Stimulated activated CD8-positive, alpha-beta memory T cell treated with anti-CD3 and anti-CD28 coated beads, Interleukin-15, amount 100 ng/mL, for 4 hours (primary cell): ENCODE data around the gene XYLB.

Experiments
- DNase-seq, 2 donors: peaks; one replicate each; pipeline ENCODE4 v3.0.0-alpha.2; 2020; ENCODE audit warnings: low read depth in 2 of 2

The XYLB gene

GRCh38 chr3:38323060-38323459, 23.5 kb upstream of the XYLB start:
- DNase-seq: no peak

DNA sequence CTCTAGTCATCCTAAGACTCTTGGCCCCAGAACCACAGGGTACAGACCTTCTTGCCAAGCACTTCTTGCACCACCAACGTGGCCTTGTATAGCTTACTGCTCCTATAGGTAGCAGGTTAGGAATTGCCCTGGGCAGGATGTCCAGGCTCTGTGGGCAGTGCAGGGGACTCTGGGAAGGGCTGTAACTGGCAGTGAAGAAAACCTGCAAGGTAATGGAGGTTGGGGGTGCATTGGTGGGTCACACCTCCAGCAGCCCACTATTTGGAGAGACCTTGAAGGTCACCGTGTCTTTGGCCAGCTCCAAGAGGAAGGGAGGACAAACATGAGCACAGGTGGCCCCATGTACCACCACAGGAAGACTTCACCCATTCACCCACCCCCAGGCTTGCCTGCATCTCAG, 21.3 kb upstream of the XYLB start:
- no peak for DNase-seq

GRCh38 chr3:38327335-38328009, 19.1 kb upstream of the XYLB start:
- DNase-seq: no peak

DNA sequence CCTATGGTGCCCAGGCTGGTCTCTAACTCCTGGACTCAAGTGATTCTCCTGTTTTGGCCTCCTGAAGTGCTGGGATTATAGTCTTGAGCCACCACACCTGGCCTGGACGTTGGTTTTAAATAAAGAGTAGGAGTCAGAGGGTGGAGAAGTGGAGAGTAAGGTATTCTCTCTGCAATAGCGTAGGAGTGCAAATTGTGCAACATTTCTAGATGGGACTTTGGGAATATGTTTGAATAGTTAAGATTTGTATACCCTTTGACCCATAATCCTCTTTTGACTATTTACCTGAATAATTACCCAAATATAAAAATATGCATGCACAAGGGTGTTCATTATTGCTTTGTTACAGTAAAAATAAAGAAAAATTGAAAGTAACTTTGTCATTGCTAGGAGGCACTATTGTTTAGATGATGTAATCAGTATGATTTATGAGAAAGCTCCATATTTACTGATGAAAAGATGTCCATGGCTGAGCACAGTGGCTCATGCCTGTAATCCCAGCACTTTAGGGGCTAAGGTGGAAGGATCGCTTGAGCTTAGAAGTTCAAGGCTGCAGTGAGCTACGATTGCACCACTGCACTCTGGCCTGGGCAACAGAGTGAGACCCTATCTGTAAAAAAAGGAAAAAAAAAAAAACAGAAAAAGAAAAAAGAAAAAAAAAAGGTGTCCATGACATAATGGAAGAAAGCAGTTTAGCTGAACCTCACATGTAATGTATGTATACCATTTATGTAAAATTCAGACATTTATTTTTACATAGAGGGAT, 15.1 kb upstream of the XYLB start:
- no peak for DNase-seq

GRCh38 chr3:38332201-38332600, 14.4 kb upstream of the XYLB start:
- DNase-seq: no peak

- no peak for DNase-seq
Observed at GRCh38 chr3:38334142-38335055, 12.2 kb upstream of the XYLB start.

DNA sequence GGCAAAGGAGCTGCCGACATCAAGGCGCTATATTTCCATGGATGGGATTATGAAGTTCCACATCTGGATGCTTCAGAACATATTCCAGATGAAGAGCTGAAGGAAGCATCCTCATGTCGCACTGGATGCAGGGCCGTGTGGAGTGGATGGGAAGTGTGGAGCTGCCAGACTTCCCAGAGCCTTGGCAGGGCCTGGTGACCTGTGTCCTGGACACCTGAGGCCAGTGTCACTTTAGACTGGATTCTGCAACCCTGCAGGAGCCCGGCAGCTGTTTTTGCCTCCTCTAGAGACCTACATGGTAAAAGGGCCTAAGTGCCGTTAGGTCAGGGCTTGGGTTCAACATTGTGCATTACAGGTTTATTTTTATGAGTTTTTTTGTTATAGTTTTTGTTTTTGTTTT, 11.3 kb upstream of the XYLB start:
- DNase-seq: no peak

- DNase-seq: no peak
Observed at GRCh38 chr3:38337703-38338102, 8.9 kb upstream of the XYLB start.

DNA sequence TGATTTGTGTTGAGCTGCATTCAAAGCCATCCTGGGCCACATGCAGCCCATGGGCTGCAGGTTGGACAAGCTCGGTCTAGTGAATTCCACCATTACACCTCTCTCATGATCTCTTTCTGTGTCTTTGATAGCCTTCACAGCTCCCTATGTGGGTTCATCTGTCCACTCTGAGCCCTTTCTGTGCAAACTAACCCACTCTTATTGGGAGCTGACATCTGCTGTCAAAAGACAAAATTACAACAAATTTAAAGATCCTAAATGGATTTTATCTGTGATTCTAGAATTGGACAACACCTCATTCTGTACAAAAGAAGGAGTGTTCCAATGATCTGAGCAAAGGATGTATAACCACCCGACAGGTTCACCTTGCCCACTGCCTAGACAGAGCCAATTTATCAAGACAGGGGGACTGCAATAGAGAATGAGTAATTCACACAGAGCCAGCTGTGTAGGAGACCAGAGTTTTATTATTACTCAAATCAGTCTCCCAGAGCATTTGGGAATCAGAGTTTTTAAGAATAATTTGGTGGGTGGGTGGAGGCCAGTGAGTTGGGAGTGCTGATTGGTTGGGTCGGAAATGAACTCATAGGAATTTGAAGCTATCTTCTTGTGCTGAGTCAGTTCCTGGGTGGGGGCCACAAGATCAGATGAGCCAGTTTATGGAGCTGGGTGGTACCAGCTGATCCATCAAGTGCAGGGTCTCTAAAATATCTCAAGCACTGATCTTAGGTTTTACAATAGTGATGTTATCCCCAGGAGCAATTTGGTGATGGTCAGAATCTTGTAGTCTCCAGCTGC, 2.6 kb upstream of the XYLB start:
- DNase-seq: no peak

DNA sequence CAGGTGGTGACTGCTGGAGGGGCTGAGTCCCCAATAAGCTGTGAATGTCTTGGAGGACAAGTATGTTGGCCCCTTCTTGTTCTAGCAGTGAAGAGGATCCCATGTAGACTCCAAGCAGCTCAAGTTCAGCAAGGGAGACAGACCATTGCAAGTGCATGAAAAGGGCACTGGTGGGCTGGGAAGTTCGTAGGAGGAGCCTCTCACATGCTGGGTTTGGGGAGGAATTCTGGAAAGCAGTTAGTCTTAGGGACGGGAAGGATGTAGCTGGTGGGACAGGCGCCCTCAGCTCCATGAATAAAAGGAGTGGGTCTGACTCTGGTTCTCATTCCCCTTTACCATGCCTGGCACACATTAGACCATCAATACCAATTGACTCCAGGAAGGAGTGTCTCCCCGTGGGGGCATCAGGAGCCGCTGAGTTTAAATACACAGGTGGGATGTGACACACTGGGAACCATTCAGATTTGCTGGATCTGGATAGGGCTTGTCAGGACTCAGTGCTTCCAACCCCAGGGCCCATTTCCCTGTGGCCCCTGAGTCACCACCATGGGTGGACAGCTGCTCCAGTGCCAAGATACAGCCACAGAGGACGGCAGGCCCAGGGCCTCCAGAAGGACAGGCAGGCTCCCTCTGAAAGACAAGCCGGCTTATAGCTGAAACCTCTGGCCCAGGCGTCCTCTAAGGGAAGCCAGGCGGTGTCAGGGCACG, 552 bp upstream of the XYLB start:
- DNase-seq: no peak

- no peak for DNase-seq
Observed at GRCh38 chr3:38347421-38348200, 1.0 kb downstream of the XYLB start.

DNA sequence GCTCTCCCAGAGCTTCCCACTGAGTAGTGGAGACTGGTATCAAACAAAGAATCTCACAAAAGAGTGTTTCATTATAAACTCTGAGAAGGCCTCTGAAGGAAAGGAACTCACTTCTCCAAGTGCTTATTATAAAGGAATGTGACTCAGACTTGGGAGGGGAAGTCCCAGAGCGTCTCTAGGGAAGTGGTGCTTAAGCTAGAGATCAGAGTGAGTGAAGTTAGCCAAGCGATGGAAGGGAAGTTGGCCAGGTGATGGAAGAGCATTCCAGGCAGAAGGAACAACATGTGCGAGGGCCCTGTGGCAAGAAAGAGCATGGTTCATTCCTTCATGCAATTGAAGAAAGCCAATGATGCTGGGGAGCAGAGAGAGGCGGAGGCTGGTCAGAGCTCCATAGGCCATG, 2.3 kb downstream of the XYLB start:
- DNase-seq: no peak

DNA sequence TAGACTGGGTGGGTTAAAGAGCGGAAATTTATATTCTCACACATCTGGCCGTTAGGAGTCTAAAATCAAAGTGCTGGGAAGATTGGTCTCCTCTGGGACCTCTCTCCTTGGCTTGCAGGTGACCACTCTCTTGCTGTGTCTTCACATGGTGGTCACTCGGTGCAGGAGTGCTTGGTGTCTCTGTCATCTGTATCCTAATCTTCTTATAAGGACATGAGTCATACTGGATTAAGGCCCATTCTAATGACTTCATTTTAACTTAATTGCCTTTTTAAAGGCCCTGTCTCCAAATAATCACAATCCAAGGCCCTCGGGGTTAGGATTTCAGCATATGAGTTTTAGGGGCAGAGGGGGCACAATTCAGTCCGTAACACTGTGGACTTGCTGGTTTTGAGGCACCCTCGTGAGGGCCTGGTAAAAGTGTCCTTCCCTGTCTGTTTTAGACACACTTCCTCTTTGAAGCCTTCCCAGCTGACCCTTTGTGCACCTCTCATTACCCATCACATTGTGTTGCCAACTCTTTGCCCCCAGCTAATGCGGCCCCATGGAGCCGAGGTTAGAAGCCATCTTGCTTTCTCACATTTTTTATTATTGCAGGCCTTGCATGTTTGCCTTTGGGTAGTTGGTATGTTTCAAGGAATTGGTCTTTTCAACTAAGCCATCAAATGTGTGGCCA, 3.2 kb downstream of the XYLB start:
- no peak for DNase-seq

DNA sequence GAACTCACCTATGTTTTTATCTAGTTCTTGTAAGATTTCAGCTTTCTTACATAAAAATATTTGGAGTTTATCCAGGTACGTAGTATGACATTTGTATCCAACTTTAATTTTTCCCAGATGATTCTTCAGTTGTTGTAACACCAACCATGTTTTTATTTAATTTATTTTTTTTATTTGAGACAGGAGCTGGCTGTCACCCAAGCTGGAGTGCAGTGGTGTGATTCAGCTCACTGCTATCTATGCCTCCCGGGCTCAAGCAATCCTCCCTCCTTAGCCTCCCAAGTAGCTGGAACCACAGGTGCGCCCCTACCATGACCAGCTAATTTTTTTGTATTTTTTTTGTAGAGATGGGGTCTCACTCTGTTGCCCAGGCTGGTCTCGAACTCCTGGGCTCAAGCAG, 6.6 kb downstream of the XYLB start:
- DNase-seq: no peak

DNA sequence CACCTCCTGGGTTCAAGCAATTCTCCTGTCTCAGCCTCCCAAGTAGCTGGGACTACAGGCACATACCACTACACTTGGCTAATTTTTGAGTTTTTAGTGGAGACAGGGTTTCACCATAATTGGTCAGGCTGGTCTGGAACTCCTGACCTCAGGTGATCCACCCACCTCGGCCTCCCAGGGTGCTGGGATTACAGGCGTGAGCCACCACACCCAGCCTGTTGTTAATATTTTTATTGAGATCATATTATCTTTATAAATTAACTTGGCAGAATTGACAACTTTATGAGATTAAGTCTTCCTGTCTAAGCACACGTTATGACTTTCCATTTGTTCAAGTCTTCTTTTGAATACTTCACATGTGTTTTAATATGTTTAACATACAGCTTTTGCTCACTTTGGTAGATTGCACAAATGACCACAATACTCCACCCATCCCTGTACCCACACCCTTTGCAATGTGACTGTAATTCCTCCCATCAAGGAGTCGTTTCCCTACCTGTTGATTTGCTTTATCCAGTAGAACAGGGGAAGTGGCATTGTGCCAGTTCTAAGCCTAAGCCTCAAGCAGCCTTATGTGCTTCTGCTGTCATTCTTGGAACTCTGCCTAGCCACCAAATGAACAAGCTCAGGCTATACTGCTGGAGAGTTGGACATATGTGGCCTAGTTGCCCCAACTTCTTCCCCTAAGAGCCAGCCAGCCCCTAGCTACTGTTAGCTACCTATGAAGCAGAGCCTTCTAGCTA, 8.2 kb downstream of the XYLB start:
- no peak for DNase-seq

DNA sequence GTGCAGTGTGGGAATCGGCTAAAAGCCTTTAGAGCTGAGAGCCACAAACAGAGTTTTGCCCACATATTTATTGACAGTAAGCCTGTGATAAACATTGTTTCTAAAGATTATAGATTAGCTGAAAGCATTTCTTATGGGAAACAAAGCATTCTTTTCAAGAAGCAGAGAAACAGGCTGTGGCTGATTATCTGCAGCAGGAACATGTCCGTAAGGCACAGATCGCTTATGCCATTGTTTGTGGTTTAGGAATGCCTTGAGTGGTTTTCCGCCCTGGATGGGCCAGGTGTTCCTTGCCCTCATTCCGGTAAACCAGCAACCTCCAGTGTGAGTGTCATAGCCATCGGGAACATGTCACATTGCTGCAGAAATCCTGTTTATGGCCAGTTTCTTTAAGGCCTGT, 12.5 kb downstream of the XYLB start:
- DNase-seq: no peak

DNA sequence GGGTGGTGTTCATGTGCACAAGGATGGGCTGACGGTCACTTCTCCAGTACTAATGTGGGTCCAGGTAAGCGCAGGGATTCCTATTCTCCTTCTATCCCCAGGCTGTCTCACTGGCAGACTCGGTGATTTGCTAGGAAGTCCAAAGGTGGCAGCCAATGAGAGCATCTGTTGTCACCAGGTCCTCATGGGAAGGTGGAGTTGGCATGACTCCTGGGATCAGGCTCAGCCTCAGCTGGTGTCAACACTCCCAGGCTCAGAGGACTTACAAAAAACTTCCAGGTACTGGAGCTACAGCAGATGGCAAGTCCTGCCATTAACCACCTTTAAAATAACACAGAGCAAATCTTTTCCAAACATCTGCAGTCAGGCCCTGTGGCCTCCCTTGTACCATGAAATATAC, 13.8 kb downstream of the XYLB start:
- no peak for DNase-seq

GRCh38 chr3:38361496-38361895, 14.9 kb downstream of the XYLB start:
- no peak for DNase-seq

DNA sequence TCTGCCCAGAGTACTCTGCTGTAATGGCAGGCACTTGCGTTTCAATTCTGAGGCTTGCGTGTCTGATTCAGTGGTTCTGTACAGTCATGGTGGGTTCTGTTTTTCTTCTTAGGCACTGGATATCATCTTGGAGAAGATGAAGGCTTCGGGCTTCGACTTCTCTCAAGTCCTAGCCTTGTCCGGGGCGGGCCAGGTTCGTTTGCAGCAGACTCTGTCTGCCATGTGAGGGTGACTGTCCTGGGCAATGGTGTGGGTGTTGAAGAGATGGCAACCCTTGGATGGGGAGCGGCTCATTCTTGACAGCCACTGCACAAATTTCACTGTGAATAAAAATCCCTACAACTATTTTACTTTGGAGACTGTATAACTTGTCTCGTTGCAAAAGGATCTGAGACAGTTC, 16.2 kb downstream of the XYLB start:
- DNase-seq: no peak
